Loucy (cell line): ENCODE results near the gene GEMIN5.

Experiments
- EZH2phosphoT487 ChIP-seq: fragments of 200-600 bp; IDR thresholded peaks from 2 replicates; pipeline ENCODE4 v1.6.1; 2018; ENCODE audit warnings: antibody characterized with exemption, mild to moderate bottlenecking, moderate library complexity, borderline replicate concordance
- TF ChIP-seq, protein P1 (sequence below): fragments of 200-600 bp; sonication (generic); conservative IDR thresholded peaks from 2 replicates; pipeline ENCODE4 v1.5.1; 2014; ENCODE audit warnings: mild to moderate bottlenecking, antibody characterized with exemption, low read length

DNA sequence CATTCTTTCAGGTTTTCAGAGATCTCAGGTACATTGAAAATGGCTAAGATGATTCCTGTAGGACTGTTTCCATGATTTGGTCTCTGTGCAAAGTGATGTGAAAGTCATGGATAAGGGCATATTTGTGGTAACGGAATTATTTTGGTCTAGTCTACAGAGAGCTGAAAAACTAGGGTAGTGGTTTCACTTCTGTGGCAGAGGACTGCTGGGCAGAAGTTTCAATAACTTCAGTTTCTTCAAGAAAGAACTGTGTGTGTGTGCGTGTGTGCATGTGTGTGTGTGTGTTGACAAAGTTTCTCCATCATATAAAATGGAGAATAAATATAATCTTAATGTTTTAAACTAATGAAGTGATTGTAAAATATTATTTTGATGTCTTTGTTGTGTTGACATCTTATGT, 75.2 kb downstream of the GEMIN5 start:
- TF ChIP-seq, protein P1, sequence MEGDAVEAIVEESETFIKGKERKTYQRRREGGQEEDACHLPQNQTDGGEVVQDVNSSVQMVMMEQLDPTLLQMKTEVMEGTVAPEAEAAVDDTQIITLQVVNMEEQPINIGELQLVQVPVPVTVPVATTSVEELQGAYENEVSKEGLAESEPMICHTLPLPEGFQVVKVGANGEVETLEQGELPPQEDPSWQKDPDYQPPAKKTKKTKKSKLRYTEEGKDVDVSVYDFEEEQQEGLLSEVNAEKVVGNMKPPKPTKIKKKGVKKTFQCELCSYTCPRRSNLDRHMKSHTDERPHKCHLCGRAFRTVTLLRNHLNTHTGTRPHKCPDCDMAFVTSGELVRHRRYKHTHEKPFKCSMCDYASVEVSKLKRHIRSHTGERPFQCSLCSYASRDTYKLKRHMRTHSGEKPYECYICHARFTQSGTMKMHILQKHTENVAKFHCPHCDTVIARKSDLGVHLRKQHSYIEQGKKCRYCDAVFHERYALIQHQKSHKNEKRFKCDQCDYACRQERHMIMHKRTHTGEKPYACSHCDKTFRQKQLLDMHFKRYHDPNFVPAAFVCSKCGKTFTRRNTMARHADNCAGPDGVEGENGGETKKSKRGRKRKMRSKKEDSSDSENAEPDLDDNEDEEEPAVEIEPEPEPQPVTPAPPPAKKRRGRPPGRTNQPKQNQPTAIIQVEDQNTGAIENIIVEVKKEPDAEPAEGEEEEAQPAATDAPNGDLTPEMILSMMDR = no peak
- no peak for TF ChIP-seq EZH2phosphoT487
